KOPT-K1 (cell line): ENCODE results near the gene ZNF565.
"Not testable (repeated sequence)": the region's sequence is repeated elsewhere in the genome, so short reads cannot be mapped to it uniquely, and the experiment has no call there.

Experiments used
- H3K27ac ChIP-seq: fragments of 200-600 bp; sonication (generic); 2 replicates; pipeline ENCODE4 v1.5.1; 2016; ENCODE audit warnings: antibody characterized with exemption, mild to moderate bottlenecking, low read depth, low read length; ENCODE audit not compliant: poor library complexity, severe bottlenecking
- H3K36me3 ChIP-seq: fragments of 200-600 bp; sonication (generic); 2 replicates; pipeline ENCODE4 v1.5.1; 2017; ENCODE audit warnings: antibody characterized with exemption, mild to moderate bottlenecking, low read length, moderate library complexity; ENCODE audit not compliant: insufficient read depth
- H3K9me3 ChIP-seq: fragments of 200-600 bp; sonication (generic); 2 replicates; pipeline ENCODE4 v1.5.1; 2017; ENCODE audit warnings: antibody characterized with exemption, low read length, mild to moderate bottlenecking; ENCODE audit not compliant: insufficient read depth, poor library complexity, severe bottlenecking

Gene ZNF565

DNA sequence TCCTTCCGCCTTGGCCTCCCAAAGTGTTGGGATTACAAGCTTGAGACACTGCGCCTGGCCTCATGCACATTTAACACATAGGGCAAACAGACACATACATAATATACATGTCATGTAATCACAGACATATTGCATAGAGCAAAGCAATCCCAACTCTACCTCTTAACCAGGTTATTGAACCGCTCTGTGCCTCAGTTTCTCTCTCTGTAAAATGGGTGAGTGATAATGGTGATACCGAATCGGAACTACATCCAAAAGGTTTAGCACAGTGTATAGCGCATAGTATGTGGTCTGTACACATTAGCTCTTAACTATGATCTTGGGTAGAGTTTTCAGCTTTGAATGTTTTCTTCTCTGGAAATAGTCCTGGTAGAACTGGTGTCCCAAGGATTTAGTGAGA lies 69.8 kb downstream of the ZNF565 start:
- H3K27ac ChIP-seq: no peak overlapping the region
- no peaks in the 10 kb centered on the region for H3K9me3 ChIP-seq
- peaks cover 70% of the 10 kb centered on the region for H3K36me3 ChIP-seq

DNA sequence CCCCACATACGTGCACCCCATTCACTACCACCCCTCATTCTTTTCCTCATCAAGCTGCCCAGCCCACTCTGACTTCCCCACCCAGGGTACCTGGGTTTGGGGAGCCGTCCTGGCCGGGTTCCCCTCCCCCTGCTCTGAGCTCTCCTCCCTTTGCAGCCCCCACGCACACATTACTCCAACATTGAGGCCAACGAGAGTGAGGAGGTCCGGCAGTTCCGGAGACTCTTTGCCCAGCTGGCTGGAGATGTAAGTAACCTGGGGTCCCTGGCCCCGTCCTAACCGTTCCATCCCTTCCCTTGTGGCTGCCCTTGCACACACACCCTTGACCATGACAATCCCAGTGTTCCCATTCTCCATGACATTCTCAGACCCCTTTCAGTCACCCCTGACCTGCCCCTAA lies 72.0 kb downstream of the ZNF565 start:
- Histone ChIP-seq H3K27ac (no peak overlapping the region), H3K9me3 (no peaks in the 10 kb centered on the region), H3K36me3 (peaks cover 50% of the 10 kb centered on the region)

DNA sequence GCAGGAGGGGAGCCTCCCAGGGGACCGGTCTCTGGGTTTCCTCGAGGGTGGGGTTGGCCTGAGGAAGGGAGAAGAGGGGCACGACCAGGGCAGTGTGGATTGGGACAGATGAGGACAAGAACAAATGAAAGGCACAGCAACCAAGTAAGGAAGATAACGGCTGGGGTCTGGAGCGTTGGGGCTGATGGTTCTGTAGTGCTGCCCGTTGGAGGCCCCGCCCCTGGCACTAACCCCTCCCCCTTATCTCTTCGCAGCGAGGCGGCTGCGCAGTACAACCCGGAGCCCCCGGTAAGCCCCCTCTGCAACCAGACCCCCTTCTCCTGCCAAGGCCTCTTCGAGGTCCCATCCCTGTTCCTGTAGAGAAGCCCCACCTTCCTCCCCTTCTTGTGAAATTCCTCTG lies 72.4 kb downstream of the ZNF565 start:
- no peak overlapping the region for H3K27ac ChIP-seq

DNA sequence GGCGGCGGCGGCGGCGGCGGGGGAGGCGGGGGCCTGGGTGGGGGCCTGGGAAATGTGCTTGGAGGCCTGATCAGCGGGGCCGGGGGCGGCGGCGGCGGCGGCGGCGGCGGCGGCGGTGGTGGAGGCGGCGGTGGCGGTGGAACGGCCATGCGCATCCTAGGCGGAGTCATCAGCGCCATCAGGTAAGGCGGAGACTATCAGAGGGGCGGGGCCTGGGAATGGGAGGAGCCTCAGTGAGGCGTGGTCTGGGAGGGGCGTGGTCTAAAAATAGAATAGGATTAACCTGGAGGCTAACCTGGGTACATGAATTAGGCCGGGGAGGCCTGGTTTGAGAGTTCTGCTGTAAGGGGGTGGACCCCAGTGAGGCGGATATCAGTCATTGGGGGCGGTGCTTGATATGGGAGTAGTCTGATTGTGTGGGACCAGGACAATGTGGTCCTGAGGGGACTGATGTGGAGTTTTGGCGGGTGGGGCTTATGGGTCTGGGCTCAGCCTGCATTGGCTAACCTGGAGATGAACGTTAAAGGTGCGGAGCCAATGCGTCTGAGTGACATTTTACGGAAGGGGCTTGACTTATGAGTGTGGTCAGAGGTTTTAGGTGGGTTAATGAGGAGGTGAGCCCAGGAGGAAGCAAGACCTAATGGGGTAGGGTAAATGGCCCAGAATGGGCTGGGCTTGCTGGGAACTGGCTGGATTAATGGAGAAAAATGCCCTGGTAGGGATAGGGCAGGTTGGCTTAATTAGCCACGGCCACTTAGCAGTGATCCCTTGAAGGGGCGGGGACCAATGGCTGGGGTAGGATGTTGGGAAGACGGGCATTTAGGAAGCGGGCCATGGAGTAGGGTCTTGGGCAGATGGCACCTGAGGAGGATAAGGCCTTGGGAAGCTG lies 73.2 kb downstream of the ZNF565 start:
- Histone ChIP-seq H3K36me3 (peaks cover 38% of the 10 kb centered on the region), H3K27ac (peak overlapping the region; percentile 87), H3K9me3 (no peaks in the 10 kb centered on the region)

More for the DNA sequence above, 72.4 kb downstream of the ZNF565 start:
- H3K9me3 ChIP-seq: no peaks in the 10 kb centered on the region
- peaks cover 46% of the 10 kb centered on the region for H3K36me3 ChIP-seq

DNA sequence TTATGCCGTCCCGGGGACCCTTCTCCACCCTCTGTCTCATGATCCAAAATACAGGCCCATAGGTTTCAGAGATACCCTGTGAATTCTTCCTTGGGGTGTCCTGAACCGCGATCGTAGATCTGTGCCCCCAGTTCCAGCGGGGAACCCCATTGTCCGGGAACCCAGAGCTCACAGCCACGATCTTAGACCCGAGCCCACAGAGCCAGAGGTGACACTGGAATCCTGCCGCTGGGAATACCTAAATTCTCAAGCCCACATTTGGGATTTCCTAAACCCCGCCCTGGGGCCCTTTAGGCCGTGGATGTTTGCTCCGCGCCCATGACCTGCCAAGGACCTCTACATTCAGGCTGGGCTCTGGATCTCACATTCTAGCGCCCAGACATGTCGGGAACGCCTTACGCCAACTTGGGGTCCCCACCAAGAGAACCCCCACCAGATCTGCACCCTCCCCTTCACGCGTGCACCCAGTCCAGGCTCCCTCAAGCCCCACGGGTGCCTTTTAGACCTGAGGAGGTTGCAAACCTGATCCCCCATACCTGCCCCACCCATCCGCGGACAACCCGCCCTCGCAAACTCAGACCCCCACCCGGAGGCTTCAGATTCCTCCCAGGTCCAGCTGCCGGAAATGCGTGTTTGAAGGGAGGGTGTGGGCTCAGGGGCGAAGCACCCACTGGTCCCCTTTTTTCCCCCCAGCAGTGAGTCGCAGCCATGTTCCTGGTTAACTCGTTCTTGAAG lies 74.0 kb downstream of the ZNF565 start:
- peaks cover 30% of the 10 kb centered on the region for H3K36me3 ChIP-seq
- no peaks in the 10 kb centered on the region for H3K9me3 ChIP-seq
- H3K27ac ChIP-seq: peak overlapping the region; percentile 87

DNA sequence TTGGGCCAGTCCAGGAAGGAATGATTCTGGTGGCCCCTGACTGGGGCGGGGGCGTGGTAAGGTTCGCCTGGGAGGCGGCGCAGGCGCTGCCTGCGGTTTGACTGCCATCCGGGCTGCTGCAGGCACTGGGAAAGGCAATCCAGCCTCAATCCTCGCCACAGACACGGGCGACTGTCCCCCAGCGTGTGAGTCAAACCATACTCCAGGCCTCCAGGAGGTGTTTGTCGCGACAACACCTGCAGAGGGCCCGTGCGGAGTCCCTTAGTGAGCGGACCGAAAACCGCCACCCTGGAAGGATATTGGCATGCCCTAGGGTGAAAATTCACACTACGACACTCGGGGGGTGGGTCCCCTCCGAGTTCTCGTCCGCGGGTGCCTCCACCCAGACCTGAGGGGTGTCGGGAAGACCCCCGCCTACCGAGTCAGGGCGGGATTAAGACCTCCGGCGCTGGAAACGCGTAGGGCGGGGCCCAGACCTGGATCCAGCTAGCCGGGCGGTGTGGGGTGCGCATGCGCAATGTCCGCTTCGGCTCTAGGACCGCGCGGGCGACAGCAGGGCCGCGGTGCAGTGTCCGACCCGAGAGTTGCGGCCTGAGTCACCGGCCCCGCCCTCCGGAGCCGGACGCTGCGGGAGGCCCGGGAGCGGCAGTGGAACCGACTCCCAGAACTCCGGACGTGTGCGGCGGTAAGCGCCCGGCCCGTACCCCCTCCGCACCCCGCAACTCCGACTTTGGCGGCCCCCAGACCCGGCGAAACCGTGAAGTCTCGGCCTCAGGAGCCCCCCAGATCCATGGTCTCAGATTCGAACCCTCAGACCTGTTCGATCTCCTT lies 74.8 kb downstream of the ZNF565 start, which contains the start of gene CAPNS1:
TSS of gene CAPNS1 (plus strand) at position 594 of the 831 bp plus-strand sequence. CDS start 946 bp downstream, outside the sequence.
- peak within 1 kb of the TSS; percentile 87 for H3K27ac ChIP-seq
- peaks cover 22% of the 10 kb centered on the region for H3K36me3 ChIP-seq
- no peaks in the 10 kb centered on the region for H3K9me3 ChIP-seq

DNA sequence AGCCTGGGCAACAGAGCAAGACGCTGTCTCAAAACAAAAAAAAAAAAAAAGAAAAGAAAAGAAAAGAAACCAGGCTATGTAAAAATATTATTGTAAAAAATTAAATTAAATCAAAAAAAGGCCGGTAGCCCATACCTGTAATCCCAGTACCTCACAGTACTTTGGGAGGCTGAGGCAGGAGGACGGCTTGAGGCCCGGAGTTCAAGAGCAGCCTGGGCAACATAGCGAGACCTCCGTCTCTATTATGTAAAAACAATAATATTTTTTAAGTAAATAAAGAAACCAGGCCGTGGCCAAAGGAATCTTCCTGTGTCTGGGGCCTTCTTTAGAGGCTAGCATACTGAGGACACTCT lies 75.4 kb downstream of the ZNF565 start:
- no peaks in the 10 kb centered on the region for H3K9me3 ChIP-seq
- H3K27ac ChIP-seq: peak overlapping the region; percentile 87

DNA sequence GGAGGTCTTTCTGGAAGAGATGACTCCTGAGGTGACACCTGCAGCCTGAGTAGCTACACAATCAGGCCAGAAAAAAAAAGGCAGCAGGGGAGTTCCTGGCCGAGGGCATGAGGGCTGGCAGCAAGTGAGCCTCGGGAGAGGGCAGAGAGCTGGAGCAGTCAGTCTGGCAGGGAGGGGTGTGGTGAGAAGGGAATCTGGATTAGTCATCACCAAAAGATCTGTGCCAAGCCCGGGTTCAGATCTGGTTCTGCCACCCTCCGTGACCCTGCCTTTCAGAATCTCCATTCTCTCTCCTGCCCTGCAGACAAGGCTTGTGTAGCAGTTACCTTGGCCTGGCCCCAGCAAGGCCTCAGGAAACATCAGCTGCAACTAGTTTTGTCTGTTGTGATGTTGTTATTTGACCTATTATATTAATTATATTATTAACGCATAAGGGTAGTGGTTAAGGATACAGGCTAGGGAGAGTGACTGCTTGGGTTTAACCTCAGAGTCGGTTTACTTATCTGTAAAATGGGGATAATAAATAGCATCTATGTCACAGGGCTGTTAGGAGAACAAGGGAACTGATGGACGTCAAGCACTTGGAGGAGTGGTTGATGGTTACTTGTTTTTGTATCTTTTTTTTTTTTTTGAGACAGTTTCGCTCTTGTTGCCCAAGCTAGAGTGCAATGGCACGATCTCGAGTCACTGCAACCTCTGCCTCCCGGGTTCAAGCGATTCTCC lies 77.3 kb downstream of the ZNF565 start:
- no peaks in the 10 kb centered on the region for H3K9me3 ChIP-seq
- H3K27ac ChIP-seq: peak overlapping the region; percentile 35
- peaks cover 5% of the 10 kb centered on the region for H3K36me3 ChIP-seq

More for the DNA sequence above, 75.4 kb downstream of the ZNF565 start:
- H3K36me3 ChIP-seq: peaks cover 16% of the 10 kb centered on the region

DNA sequence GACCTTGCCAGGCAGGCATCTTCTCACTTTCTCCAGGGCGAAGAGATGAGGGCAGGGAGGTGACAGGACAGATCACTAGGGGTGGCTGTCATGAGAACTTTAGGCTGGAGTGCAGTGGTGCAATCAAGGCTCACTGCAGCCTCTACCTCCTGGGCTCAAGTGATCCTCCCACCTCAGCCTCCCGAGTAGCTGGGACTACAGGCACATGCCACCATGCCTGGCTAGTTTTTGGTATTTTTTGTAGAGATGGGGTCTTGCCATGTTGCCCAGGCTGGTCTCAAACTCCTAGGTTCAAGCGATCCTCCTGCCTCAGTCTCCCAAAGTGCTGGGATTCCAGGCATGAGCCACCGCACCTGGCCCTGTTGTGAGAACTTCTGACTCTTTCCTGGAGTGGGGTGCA lies 79.6 kb downstream of the ZNF565 start:
- not testable (repeated sequence) for H3K9me3 ChIP-seq, H3K27ac ChIP-seq, H3K36me3 ChIP-seq
